DLD1 (cell line): ENCODE data around the gene SERAC1.
"Not testable (repeated sequence)": the region's sequence is repeated elsewhere in the genome, so short reads cannot be mapped to it uniquely, and the experiment has no call there.

Experiments
- in situ Hi-C: cut with HindIII; loops from 2 replicates; pipeline ENCODE4 v1.10.0; 2017; ENCODE audit warnings: low sequenced_read_pairs

SERAC1 gene

GRCh38 chr6:158175111-158175510 lies 7.0 kb upstream of the SERAC1 start:
- in situ Hi-C loops, result no loop called here

GRCh38 chr6:158174514-158174913 lies 6.5 kb upstream of the SERAC1 start:
- in situ Hi-C loops, result no loop called here

DNA sequence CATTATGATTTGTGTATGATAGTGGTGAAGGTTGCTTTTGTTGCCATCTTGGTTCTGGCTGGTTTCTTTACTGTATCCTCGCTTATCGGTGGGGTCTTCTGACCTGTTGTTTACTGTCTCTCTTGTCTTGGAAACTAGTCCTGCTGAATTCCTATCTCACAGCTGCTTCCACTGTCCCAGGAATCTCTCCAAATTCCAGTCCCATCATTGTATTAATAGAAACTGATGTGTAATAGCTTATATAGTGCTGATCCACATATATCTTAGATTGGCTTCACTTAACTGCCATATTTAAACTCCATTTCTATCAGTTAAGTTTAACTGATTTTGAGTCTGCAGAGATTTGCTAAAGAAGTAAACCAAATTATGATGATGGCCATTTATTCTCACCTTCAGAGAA lies 6.0 kb upstream of the SERAC1 start:
- in situ Hi-C loops, result no loop called here

DNA sequence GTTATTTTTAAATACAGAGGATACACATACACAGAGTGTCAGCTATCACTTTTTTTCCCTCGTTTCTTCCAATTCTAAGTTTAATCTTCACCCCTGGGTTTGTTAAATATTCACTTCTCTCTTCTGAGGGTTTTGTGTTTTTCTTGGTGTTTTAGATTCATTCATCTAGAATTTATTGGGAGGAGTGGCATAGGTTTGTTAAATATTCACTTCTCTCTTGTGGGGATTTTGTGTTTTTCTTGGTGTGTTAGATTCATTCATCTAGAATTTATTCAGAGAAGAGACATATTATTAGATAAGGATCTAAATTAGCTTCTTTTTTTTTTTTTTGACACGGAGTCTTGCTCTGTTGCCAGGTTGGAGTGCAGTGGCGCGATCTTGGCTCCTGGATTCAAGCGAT lies 3.9 kb upstream of the SERAC1 start:
- in situ Hi-C loops, result no loop called here

DNA sequence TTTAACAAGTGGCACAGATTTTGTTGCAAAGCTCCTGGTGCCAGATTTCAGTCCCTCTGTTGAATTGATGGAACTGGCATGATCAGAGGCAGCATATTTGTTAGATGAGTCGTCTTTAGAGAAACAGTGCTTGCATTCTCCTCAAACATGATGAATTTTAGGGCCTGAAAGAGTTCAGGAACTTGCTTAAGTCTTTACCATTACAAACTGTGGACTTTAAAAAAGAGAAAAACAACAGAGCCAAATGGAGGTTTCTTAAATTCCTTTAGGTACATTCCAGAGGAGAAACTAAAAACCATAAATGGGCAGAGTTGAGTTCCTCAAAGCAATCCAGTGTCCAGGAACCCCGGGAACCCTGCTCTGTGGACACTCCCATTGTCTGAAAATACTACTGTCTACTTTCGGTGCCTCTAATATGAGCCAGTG lies 2.6 kb upstream of the SERAC1 start:
- in situ Hi-C loops, result no loop called here

DNA sequence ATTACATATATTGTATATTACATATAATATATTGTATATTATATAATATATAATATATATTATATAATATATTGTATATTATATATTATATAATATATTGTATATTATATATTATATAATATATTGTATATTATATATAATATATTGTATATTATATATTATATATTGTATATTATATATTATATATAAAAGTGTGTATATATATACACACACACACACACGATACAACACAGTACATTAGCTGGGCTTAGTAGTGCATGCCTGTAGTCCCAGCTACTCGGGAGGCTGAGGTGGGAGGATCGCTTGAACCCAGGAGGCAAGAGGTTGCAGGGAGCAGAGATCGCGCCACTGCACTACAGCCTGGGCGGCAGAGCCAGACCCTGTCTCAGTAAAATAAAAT lies 1.6 kb upstream of the SERAC1 start:
- in situ Hi-C loops, result not testable (repeated sequence)

GRCh38 chr6:158165919-158166416 lies 2.1 kb downstream of the SERAC1 start:
- in situ Hi-C loops, result no loop called here

- in situ Hi-C loops, result no loop called here
These were observed 3.4 kb downstream of the SERAC1 start for GRCh38 chr6:158164579-158165170.

GRCh38 chr6:158161566-158162254 lies 6.4 kb downstream of the SERAC1 start:
- in situ Hi-C loops, result no loop called here

DNA sequence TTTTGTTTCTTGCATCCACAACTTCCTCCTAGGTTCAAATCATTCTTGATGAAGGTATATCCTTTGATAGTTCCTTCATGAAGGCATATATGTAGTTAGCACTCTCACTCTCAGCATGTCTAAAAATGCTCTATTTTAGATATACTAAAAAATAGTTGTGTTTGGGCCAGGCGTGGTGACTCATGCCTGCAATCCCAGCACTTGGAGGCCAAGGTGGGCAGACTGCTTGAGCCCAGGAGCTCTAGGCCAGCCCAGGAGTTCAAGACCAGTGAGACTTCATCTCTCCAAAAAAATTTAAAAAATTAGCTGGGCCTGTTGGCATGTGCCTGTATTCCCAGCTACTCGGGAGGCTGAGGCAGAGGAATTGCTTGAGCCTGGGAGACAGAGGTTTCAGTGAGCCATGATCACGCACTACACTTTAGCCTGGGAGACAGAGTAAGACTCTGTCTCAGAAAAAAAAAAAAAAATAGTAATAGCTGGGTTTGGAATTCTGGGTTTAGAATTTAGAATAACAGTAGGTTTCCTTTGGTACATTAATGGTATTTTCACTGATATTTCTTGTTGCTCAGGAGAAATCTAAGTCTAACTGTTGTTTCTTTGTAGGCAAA lies 7.0 kb downstream of the SERAC1 start:
- in situ Hi-C loops, result no loop called here

- in situ Hi-C loops, result no loop called here
These were observed 9.3 kb downstream of the SERAC1 start for GRCh38 chr6:158158748-158159147.

GRCh38 chr6:158158123-158158522 lies 9.9 kb downstream of the SERAC1 start:
- in situ Hi-C loops, result no loop called here

DNA sequence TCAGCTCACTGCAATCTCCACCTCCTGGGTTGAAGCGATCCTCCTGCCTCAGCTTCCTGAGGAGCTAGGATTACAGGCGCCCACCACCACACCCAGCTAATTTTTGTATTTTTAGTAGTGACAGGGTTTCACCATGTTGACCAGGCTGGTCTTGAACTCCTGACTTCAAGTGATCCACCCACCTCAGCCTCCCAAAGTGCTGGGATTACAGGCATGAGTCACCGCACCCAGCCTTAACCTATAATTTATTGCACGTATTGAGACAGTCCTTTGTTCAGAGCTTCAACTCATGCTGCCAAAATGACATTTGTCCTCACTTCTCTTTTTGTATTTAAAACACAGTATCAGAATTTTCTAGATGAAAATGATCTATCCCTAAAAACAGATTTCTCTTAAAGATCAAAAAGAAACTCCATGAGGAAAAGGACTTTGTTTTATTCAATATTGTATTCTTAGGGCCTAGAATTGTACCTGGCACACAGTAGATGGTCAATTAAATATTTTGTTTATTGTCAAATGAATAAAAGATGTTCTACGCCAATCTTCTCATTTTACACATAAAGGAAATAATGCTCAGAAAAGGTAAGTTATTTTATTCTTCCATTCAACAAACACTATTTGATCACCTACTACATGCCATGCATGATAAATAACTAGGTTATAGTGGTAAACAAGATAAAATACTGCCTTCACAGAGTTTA lies 10.8 kb downstream of the SERAC1 start:
- in situ Hi-C loops, result no loop called here

GRCh38 chr6:158154816-158155215 lies 13.2 kb downstream of the SERAC1 start:
- in situ Hi-C loops, result no loop called here

DNA sequence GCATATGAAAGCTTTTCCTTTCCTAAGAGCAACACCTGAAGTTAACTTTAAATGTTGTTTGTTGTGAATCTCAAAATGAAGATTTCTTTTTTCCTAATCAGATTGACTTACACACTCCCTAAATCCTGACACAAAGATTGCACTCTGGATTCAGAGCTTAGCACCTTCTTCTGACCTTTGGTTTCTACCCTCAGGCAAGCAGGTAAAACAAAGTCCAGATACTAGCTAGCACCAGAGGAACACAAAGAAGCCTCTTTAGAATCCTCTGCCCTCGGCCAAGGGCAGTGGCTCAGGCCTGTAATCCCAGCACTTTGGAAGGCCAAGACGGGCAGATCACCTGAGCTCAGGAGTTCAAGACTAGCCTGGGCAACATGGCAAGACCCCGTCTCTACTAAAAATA lies 14.5 kb downstream of the SERAC1 start:
- in situ Hi-C loops, result no loop called here

GRCh38 chr6:158152659-158153058 lies 15.4 kb downstream of the SERAC1 start:
- in situ Hi-C loops, result no loop called here

DNA sequence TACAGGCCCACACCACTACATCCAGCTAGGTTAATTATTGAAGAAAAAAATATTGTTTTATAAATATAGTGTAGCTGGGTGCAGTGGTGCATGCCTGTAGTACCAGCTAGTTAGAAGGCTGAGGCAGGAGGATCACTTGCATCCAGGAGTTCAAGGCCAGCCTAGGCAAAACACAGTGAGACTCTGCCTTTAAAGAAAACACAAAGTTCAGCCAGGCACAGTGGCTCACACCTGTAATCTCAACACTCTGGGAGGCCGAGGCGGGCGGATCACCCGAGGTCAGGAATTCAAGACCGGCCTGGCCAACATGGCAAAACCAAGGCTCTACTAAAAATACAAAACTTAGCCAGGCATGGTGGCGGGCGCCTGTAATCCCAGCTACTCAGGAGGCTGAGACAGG lies 16.0 kb downstream of the SERAC1 start:
- in situ Hi-C loops, result not testable (repeated sequence)

DNA sequence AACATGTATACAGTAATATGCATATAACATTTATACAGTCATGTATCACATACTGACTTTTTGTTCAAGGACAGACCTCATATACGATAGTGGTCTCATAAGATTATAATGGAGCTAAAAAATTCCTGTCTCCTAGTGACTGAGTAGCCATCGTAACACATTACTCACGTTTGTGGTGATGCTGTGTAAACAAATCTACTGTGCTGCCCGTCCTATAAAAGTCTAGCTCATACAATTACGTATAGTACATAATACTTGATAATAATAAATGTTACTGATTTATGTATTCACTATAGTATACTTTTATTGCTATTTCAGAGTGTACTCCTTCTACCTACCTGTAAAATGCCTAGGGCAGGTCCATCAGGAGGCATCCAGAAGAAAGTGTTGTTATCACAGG lies 17.4 kb downstream of the SERAC1 start:
- in situ Hi-C loops, result no loop called here

DNA sequence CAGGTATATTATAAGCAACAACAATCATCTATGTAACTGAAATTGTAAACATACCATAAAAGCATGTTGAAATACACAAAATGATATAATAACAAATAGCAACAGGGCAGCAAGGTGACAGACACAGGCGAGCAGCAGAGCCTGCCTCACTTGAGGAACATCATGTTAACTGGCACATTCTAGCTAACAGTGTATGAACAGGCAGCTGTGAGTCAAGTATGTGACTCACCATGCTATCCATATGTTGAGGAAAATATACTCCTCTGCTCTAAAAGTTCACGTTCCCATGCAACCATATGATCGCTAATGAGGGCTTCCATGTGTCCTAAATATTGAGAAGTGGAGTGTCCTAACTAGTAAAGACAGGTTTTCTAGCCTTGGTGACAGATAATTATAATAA lies 18.4 kb downstream of the SERAC1 start:
- in situ Hi-C loops, result no loop called here

DNA sequence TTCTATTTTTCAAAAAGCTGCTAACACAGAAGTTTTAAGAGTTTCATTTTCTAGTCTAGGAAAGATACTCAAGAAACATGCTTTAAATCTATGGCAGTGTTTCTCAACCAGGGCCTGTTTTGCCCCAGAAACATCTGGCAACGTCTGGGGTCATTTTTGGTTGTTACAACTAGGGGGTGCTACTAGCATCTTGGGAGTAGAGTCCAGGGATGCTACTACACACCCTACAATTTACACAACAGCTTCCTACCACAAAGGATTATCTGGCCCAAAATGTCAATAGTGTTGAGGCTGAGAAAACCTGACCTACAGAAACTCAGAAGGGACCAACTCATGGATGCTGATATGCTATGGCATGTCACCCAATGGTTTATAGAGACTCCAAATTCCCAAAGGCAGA lies 24.4 kb downstream of the SERAC1 start:
- in situ Hi-C loops, result no loop called here

GRCh38 chr6:158142789-158143188 lies 25.3 kb downstream of the SERAC1 start:
- in situ Hi-C loops, result no loop called here

DNA sequence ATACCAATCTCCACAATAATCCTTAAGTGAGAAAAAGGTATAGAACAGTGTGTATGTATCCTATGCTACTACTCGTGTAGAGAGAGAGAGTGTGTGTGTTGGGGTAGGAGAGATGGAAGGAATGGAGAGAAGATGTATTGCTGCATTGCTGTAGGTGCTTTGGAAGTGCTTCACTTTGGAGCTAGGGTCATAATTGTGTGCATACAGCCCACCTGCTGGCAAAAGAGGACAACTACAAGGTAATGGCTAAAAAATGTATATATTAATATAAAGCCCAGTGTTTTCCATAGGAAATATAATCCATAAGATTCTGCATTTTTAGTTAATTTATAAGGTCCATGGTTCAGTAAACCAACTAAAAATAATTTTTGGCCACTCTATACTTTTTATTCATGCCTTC lies 36.1 kb downstream of the SERAC1 start:
- in situ Hi-C loops, result no loop called here
